Breast epithelium (tissue), 4 donors: ENCODE data around the gene LRRTM1. TPM values are rescaled to one million over a fixed set of nuclear protein-coding genes. Genes with fewer than 3 reads are reported as not detected.

Experiments
- DNase-seq, 2 donors: peaks; one replicate each; pipeline ENCODE4 v3.0.0-alpha.2; 2019; ENCODE audit warnings: low spot score in 2 of 2
- H3K27ac ChIP-seq, 2 donors: fragments of 200-600 bp; sonication (generic) in 1 of 2; one replicate each; pipeline ENCODE4 v1.5.1; 2016 to 2019; ENCODE audit warnings: mild to moderate bottlenecking in 1 of 2
- H3K27me3 ChIP-seq, 2 donors: fragments of 200-600 bp; sonication (generic) in 1 of 2; one replicate each; pipeline versions ENCODE4 v1.5.1 to v1.6.0; 2017 to 2019; ENCODE audit warnings: control low read depth in 1 of 2, mild to moderate bottlenecking in 1 of 2
- H3K36me3 ChIP-seq: fragments of 200-600 bp; one replicate; pipeline ENCODE4 v1.5.1; 2019
- H3K4me1 ChIP-seq, 2 donors: fragments of 200-600 bp; sonication (generic); one replicate each; pipeline ENCODE4 v1.5.1; 2016 to 2019; ENCODE audit warnings: control low read depth in 1 of 2
- H3K4me3 ChIP-seq, 3 donors: fragments of 200-600 bp; sonication (generic); 1 replicate in 2 of 3; 2 replicates in 1 of 3; pipeline ENCODE4 v1.5.1; 2016 to 2019; ENCODE audit warnings: mild to moderate bottlenecking in 3 of 3, moderate library complexity in 2 of 3
- H3K9me3 ChIP-seq, 2 donors: fragments of 200-600 bp; sonication (generic) in 1 of 2; one replicate each; pipeline ENCODE4 v1.5.1; 2016 to 2019; ENCODE audit warnings: control low read depth in 1 of 2
- CTCF ChIP-seq, 3 donors: fragments of 450-650 bp; IDR thresholded peaks; one replicate each; pipeline ENCODE4 v1.5.1; 2016 to 2017; ENCODE audit warnings: antibody characterized with exemption in 3 of 3, mild to moderate bottlenecking in 3 of 3, moderate library complexity in 3 of 3
- POLR2A ChIP-seq: fragments of 450-650 bp; IDR thresholded peaks from one replicate; pipeline ENCODE4 v1.6.1; 2016; ENCODE audit warnings: antibody characterized with exemption, mild to moderate bottlenecking, moderate library complexity
- POLR2AphosphoS5 ChIP-seq, 3 donors: sonication (generic); formaldehyde crosslinking; IDR thresholded peaks; one replicate each; pipeline ENCODE4 v1.6.1; 2017; ENCODE audit warnings: antibody characterized with exemption in 3 of 3
- intact Hi-C: fragments of 100-400 bp; cut with DNase I; formaldehyde crosslinking; loops from one replicate; pipeline ENCODE4 v1.15.1; 2023; ENCODE audit warnings: low total_unique reads
- total RNA-seq, 3 donors: library from RNA; depleted of rRNA; stranded (reverse); fragments of >200 nt; gene quantifications; one replicate each; pipeline ENCODE4 v1.1.0, GENCODE V29; 2016

LRRTM1 gene
- total RNA-seq, 3 donors from 2014 or later: 0.15 TPM; not detected in 2

GRCh38 chr2:80259292-80259691 is 45.3 kb downstream of the LRRTM1 start:
- intact Hi-C loops: no loop called here
- DNase-seq: no peak
- no peaks in the 10 kb centered on the region for H3K9me3 ChIP-seq
- H3K4me1 ChIP-seq: no peaks in the 10 kb centered on the region
- H3K36me3 ChIP-seq: no peaks in the 10 kb centered on the region
- H3K27ac ChIP-seq: no peak overlapping the region
- TF ChIP-seq POLR2A (no peak), POLR2AphosphoS5 (IDR thresholded peaks at IDR 0.05) (no peak), CTCF (IDR thresholded peaks at IDR 0.05) (no peak)
- H3K27me3 ChIP-seq: no peaks in the 10 kb centered on the region
- no peak overlapping the region for H3K4me3 ChIP-seq

- intact Hi-C loops: no loop called here
Observed at GRCh38 chr2:80258793-80259192, 45.8 kb downstream of the LRRTM1 start.

GRCh38 chr2:80258341-80258740 is 46.2 kb downstream of the LRRTM1 start:
- no peak for DNase-seq
- intact Hi-C loops: no loop called here
- H3K9me3 ChIP-seq: no peaks in the 10 kb centered on the region

More at GRCh38 chr2:80258793-80259192, 45.8 kb downstream of the LRRTM1 start:
- Histone ChIP-seq H3K36me3 (no peaks in the 10 kb centered on the region), H3K4me3 (no peak overlapping the region), H3K9me3 (no peaks in the 10 kb centered on the region), H3K4me1 (no peaks in the 10 kb centered on the region), H3K27ac (no peak overlapping the region), H3K27me3 (no peaks in the 10 kb centered on the region)
- DNase-seq: no peak
- TF ChIP-seq CTCF (IDR thresholded peaks at IDR 0.05): no peak
- no peak for TF ChIP-seq POLR2AphosphoS5 (IDR thresholded peaks at IDR 0.05)
- TF ChIP-seq POLR2A: no peak

GRCh38 chr2:80257450-80257849 is 47.1 kb downstream of the LRRTM1 start:
- TF ChIP-seq POLR2A: no peak
- no peak for TF ChIP-seq POLR2AphosphoS5 (IDR thresholded peaks at IDR 0.05)
- TF ChIP-seq CTCF (IDR thresholded peaks at IDR 0.05): no peak
- Histone ChIP-seq H3K36me3 (no peaks in the 10 kb centered on the region), H3K27me3 (no peaks in the 10 kb centered on the region), H3K4me3 (no peak overlapping the region), H3K9me3 (no peaks in the 10 kb centered on the region), H3K4me1 (no peaks in the 10 kb centered on the region), H3K27ac (no peak overlapping the region)
- intact Hi-C loops: loop anchor here (1.0 kb wide), 1 partner anchor 8 kb away; no protein-coding TSS in a partner anchor
- no peak for DNase-seq

More at GRCh38 chr2:80258341-80258740, 46.2 kb downstream of the LRRTM1 start:
- H3K4me3 ChIP-seq: no peak overlapping the region
- no peak overlapping the region for H3K27ac ChIP-seq
- no peaks in the 10 kb centered on the region for H3K27me3 ChIP-seq
- no peaks in the 10 kb centered on the region for H3K36me3 ChIP-seq
- no peaks in the 10 kb centered on the region for H3K4me1 ChIP-seq
- TF ChIP-seq POLR2A (no peak), POLR2AphosphoS5 (IDR thresholded peaks at IDR 0.05) (no peak), CTCF (IDR thresholded peaks at IDR 0.05) (no peak)

- no peak for DNase-seq
- no peaks in the 10 kb centered on the region for H3K4me1 ChIP-seq
- intact Hi-C loops: loop anchor here (1.0 kb wide), 1 partner anchor 9 kb away; no protein-coding TSS in a partner anchor
- no peaks in the 10 kb centered on the region for H3K27me3 ChIP-seq
- H3K9me3 ChIP-seq: no peaks in the 10 kb centered on the region
- TF ChIP-seq POLR2AphosphoS5 (IDR thresholded peaks at IDR 0.05) (no peak), CTCF (IDR thresholded peaks at IDR 0.05) (no peak), POLR2A (no peak)
- no peaks in the 10 kb centered on the region for H3K36me3 ChIP-seq
- H3K4me3 ChIP-seq: no peak overlapping the region
- H3K27ac ChIP-seq: no peak overlapping the region
Observed at GRCh38 chr2:80256782-80257167, 47.8 kb downstream of the LRRTM1 start.
